ENCODE measurements around the gene GRIK1. TPM values are rescaled to one million over a fixed set of nuclear protein-coding genes. Genes with fewer than 3 reads are reported as not detected.

The GRIK1 gene
- polyA plus RNA-seq, 1 donor from 2014 or later: not detected

DNA sequence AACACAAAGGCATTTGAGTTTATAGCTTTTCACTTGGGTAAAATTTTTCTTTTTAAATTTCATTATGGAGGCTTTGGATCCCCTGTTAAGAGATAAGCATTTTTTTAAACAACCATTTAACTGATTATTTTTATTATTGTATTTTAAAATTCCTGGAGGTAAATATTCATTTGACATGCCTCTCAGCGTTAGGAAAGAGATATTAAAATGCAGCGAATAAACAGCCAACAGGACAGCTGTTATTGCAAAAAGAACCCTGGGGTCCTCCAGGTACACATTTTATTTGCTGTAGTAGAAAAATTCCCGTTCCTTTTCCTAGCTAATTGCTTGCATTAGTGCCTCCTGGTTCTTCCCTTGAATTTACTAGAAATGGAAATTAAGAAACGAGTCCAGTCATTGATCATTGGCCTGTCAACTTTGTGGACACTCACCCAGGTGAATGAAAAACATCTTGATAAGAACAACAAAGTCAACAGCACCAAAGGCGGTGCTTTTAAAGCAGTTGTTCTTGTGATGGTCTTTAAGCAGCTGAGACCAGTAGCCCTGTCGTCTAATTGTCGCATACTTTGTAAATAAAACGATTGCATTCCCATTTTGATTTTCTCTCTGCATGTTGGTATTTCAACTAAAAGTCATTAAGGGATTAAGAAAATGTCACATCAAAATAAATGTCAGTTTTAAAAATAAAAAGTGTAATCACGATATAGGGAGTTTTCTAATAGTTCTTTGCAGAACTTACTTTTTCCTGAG is 282.4 kb downstream of the GRIK1 start:
- Mint-ChIP-seq H3K4me3 (no peak overlapping the region), H3K36me3 (peaks cover 2% of the 10 kb centered on the region), H3K9me3 (peaks cover 2 to 6% (median 4%) of the 10 kb centered on the region in 3 donors), H3K27me3 (peaks cover 4% of the 10 kb centered on the region), H3K27ac (no peak overlapping the region), H3K4me1 (no peaks in the 10 kb centered on the region)

DNA sequence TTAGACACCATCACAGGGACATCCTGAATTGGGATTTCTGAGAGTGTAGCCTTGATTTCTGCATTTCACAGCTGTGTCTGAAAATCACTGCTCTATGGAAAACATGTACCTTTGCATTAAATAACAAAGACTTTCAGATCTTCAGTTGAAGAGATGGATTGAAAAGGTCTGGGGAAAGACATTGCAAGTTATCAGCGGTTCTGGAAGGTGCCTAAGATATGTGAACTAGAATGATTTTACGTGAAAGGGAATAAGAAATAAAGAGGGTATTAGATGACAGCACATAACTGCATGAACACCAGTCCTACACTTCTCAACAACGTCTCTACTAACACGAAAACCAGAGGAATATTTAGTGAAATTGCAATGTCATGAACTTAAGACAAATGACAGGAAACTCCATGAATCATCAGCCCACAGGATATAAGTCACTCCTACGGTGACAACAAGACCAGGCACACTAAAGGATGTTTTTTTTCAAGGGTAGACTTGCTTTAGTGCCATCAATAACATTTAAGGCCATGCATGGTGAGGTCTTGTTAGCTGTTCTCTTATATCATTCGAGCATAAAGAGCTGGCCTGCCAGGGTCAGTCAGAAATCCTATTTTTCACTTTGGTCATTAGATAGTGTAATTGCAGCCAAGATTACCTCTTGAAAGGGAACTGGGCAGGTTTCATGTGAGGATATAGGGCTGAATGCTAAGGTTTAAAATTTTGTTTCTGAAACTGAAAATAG is 283.1 kb downstream of the GRIK1 start:
- no peak overlapping the region for H3K27ac Mint-ChIP-seq
- peaks cover 2% of the 10 kb centered on the region for H3K36me3 Mint-ChIP-seq
- no peak overlapping the region for H3K4me3 Mint-ChIP-seq
- peaks cover 2 to 6% (median 4%) of the 10 kb centered on the region in 3 donors for H3K9me3 Mint-ChIP-seq
- H3K4me1 Mint-ChIP-seq: no peaks in the 10 kb centered on the region
- H3K27me3 Mint-ChIP-seq: peaks cover 2% of the 10 kb centered on the region

DNA sequence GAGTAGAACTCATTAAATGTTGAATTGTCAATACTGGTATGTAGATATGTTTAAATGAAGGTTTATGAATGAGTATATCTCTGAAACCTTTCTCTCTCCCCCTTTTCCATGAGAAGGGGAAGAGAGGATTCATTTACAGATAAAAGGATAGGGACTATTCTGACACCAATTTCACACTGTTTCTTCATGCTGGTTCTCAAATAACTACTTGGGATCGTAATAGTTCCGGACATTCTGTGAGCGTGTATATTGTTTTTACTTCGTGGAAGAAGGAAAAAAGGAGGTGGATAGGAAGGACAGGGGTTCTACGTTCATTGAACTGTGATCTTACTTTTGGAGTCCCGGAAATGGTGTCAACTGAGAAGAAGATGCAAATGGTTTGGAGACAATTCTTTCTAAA is 284.2 kb downstream of the GRIK1 start:
- Mint-ChIP-seq H3K4me1 (no peaks in the 10 kb centered on the region), H3K27ac (no peak overlapping the region), H3K36me3 (peaks cover 2% of the 10 kb centered on the region), H3K27me3 (no peaks in the 10 kb centered on the region), H3K4me3 (no peak overlapping the region), H3K9me3 (peaks cover 2 to 6% (median 4%) of the 10 kb centered on the region in 3 donors)

DNA sequence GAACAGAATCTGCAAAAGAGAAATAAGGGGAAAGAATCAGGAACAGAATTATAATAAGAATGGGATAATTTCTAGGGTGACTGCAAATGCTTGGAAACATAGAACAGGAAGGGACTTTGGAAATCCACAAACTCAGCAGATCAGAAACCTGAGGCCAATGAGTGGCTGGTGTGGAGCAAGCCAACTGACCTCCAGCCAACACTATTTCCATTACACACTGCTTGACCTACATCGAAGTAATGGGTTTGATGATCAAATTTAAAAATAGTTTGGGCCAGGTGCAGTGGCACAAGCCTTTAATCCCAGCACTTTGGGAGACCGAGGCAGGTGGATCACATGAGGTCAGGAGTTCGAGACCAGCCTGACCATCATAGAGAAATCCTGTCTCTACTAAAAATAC is 284.9 kb downstream of the GRIK1 start:
- Mint-ChIP-seq H3K27ac (no peak overlapping the region), H3K4me3 (no peak overlapping the region), H3K27me3 (no peaks in the 10 kb centered on the region), H3K4me1 (no peaks in the 10 kb centered on the region), H3K36me3 (peaks cover 2% of the 10 kb centered on the region), H3K9me3 (peaks cover 2 to 4% (median 4%) of the 10 kb centered on the region in 3 donors)

DNA sequence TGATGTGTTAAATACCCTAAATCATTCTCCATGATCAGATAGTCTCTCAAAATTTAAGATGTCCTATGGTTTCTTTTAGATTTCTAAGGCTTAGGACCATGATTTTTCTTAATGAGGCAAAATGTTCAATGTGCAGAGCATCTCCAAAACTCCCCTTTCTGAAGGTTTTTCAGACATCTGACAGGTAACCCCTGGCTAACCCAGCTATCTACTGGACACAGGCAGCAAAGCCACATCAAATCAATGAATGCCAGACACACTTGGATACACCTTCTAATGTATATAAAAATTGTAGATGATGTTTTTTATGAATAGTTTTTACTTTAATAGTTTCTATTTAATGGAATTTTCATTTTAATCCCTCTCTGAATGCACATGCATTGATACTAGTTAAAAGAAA is 285.6 kb downstream of the GRIK1 start:
- Mint-ChIP-seq H3K27me3 (no peaks in the 10 kb centered on the region), H3K4me1 (no peaks in the 10 kb centered on the region), H3K4me3 (no peak overlapping the region), H3K27ac (no peak overlapping the region), H3K36me3 (peaks cover 2% of the 10 kb centered on the region), H3K9me3 (peaks cover 2 to 4% (median 4%) of the 10 kb centered on the region in 3 donors)

DNA sequence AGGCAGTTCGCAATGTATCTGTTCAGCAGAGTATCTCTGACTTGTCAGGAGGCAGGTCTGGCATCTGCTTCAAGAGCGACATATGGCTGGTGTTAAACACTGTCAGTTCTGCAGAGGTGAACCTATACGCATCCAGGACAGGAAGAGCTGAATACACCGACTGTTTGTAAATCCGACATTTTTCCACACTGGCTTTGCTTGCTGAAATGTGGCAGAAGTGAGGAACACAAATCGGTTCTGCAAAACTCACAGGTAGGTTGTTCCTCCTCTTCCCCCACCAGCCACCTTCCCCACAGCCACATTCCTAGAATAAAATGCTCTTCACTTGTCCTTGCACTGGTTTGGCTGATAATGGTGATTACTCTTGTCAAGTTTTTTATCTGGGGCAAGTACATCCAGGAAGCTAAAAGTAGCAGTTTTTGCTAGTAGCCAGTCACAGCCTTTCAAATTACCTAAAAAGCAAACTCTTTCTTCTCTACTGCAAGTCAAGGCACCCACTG is 289.2 kb downstream of the GRIK1 start:
- Mint-ChIP-seq H3K4me1 (no peaks in the 10 kb centered on the region), H3K36me3 (no peaks in the 10 kb centered on the region), H3K27me3 (no peaks in the 10 kb centered on the region), H3K27ac (no peak overlapping the region), H3K9me3 (peaks cover 0 to 2% (median 2%) of the 10 kb centered on the region in 3 donors), H3K4me3 (no peak overlapping the region)

DNA sequence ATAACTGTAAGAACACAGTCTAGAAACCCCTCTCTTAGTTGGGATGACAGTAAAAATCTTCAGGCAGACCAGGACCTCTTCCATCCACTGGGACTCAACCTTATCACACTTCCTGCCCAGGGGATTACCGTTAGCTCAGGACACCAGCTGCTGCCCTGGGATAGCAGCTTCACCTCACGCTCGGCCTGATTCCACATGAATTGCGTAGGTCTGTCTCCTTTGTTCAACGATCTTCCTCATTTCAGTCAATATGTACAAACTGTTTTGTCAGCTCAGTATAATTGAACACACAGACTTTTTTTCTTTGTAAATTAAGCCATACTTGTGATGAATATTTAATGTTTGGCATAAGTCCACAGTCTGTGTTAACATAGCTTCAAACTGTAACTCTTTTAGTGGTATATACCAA is 290.4 kb downstream of the GRIK1 start:
- Mint-ChIP-seq H3K27me3 (no peaks in the 10 kb centered on the region), H3K9me3 (no peaks in the 10 kb centered on the region), H3K4me1 (no peaks in the 10 kb centered on the region), H3K4me3 (no peak overlapping the region), H3K36me3 (no peaks in the 10 kb centered on the region), H3K27ac (no peak overlapping the region)

DNA sequence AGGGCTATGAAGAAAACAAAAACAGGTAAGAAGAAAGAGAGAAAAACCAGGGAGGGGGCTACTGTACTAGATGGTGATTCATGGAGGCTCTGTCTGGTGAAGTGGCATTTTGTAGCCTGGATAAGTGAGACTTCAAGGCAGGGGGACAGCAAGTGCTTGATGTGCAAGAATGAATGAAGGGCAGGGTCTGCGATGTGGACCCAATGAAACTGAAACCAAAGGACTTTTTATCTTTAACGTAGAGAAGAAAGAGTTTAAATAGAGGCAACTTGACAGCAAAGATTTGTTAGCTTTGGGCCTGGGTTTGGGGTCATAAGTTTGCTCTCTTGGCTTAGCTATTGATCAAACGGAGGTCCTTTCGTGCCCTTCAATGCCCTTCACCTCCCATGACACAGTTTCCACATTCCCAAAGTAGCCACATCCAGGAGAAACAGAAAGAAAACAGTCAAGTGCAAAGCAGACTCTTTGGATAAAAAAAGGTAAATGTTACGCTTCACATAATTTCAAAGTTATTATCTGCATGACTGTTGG is 291.0 kb downstream of the GRIK1 start:
- H3K4me1 Mint-ChIP-seq: no peaks in the 10 kb centered on the region
- H3K36me3 Mint-ChIP-seq: no peaks in the 10 kb centered on the region
- no peaks in the 10 kb centered on the region for H3K27me3 Mint-ChIP-seq
- H3K4me3 Mint-ChIP-seq: no peak overlapping the region
- no peak overlapping the region for H3K27ac Mint-ChIP-seq
- H3K9me3 Mint-ChIP-seq: no peaks in the 10 kb centered on the region

DNA sequence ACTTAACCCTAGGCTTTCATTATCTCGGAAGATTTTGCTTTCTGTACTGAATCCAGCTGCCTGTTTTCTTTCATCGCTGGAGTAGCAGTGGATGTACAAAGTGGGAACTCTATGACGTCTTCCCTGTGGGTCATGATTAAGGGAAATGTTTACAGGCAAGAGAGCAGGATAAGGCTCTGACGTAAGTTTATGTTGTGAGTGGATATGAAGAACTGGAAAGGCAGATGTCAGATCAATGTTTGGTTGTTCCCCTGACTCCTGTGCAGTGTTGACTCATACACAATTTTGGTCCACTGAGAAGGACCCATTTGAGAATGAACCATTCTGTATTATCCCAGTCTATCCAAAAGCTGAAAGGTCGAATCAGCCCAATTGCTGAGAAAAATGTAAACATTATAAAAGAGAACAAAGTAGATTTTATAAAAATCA is 292.4 kb downstream of the GRIK1 start:
- Mint-ChIP-seq H3K36me3 (no peaks in the 10 kb centered on the region), H3K4me1 (no peaks in the 10 kb centered on the region), H3K4me3 (no peak overlapping the region), H3K27ac (no peak overlapping the region), H3K27me3 (no peaks in the 10 kb centered on the region), H3K9me3 (no peaks in the 10 kb centered on the region)

DNA sequence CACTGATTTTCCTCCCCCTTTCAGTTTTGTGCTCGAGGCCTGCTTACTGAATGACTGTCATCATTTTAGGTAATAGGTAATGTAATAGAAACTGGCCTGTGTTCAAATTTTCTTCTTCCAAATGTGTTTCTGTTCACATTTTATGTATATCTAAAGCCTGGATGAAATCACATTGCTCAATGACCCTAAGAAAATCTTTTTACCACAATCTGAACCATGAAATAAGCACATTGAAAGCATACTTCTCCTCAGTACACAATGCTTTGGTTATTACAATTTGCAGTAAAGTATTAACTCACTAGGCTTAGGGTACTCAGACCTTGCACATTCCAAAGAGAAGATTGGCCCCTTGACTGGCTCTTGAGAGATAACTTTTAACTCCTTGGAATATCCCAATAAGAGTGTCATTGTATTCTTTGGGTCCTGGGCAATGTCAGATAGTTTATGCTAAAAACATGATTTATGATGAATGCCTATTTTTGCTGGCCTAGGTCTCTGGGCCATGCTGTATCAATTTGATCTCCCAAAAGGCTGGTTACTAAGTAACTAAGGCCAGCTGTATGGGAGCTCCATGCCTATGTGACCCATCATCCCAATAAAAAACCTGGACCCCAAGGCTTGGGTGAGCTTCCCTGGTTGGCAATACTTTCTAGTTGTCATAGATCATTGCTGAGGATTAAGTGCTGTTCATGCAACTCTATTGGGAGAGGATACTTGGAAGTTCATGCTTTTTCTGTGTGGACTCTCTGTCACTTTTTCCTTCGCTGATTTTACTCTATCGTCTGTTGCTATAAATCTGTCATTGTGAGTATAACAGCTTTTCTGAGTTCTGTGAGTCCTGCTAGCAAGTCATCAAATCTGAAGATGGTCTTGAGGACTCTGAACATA is 293.9 kb downstream of the GRIK1 start:
- no peaks in the 10 kb centered on the region for H3K36me3 Mint-ChIP-seq
- H3K9me3 Mint-ChIP-seq: no peaks in the 10 kb centered on the region
- no peak overlapping the region for H3K27ac Mint-ChIP-seq
- H3K27me3 Mint-ChIP-seq: no peaks in the 10 kb centered on the region
- no peaks in the 10 kb centered on the region for H3K4me1 Mint-ChIP-seq
- peak overlapping the region in 1 of 4 donors; percentile 43 for H3K4me3 Mint-ChIP-seq

DNA sequence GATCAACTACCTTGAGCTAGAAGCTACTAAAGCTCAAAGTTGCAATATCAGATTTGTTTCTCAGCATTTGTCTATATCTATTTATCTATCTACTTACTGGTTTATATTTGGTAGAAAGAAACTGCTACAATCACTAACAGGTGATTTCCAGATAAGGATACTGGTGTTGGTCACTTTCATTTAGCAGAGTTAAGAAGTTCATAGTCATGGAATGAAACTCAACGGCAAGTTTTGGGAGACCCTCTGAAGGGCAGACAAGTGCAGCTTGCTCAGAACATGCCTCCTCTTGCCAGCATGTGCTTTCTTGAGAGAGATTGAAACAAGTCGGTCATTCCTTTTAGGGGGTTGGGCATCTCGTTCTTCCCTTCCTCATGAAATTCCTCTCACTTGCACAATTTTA is 296.5 kb downstream of the GRIK1 start:
- no peaks in the 10 kb centered on the region for H3K36me3 Mint-ChIP-seq
- no peak overlapping the region for H3K27ac Mint-ChIP-seq
- H3K4me3 Mint-ChIP-seq: no peak overlapping the region
- H3K27me3 Mint-ChIP-seq: peaks cover 2% of the 10 kb centered on the region
- peaks cover 0 to under 1% (median 0%) of the 10 kb centered on the region in 3 donors for H3K9me3 Mint-ChIP-seq
- peaks cover 17 to 21% (median 21%) of the 10 kb centered on the region in 3 donors for H3K4me1 Mint-ChIP-seq

DNA sequence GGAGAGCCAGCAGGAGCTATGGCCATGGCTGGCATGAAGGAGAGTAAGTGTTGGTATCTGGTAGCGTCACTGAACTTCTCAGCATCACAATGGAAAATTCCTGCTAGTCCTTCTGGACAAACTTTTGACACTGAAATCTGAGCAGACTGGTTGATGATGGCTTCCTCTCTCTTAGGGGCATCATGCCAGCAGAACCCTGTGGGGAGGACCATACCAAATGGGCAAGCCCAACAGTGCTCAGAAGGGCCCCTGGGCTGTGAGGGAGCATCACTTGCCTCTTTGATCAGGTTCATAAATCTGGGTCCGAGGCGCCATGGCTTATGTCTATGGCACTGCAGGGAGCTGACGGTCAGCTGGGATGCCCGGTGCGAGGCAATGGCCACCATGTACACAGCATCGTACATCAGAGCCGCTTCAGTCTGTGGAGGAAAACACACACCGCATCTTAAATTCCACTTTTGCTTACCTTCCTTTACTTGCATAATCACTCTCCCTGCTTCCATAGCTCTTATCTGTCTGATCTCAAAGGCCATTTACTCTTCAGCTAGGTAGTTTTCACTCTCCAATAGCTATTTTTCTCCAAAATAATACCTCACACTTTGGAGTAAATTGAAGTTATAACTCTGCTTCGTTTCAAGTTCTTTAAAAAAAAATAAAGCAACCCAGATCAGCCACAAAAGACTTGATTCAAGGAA is 297.1 kb downstream of the GRIK1 start:
- Mint-ChIP-seq H3K4me3 (no peak overlapping the region), H3K9me3 (peaks cover 0 to 6% (median 4%) of the 10 kb centered on the region in 3 donors), H3K4me1 (peaks cover 23 to 26% (median 25%) of the 10 kb centered on the region in 3 donors), H3K27me3 (peaks cover 2% of the 10 kb centered on the region), H3K36me3 (no peaks in the 10 kb centered on the region), H3K27ac (no peak overlapping the region)

DNA sequence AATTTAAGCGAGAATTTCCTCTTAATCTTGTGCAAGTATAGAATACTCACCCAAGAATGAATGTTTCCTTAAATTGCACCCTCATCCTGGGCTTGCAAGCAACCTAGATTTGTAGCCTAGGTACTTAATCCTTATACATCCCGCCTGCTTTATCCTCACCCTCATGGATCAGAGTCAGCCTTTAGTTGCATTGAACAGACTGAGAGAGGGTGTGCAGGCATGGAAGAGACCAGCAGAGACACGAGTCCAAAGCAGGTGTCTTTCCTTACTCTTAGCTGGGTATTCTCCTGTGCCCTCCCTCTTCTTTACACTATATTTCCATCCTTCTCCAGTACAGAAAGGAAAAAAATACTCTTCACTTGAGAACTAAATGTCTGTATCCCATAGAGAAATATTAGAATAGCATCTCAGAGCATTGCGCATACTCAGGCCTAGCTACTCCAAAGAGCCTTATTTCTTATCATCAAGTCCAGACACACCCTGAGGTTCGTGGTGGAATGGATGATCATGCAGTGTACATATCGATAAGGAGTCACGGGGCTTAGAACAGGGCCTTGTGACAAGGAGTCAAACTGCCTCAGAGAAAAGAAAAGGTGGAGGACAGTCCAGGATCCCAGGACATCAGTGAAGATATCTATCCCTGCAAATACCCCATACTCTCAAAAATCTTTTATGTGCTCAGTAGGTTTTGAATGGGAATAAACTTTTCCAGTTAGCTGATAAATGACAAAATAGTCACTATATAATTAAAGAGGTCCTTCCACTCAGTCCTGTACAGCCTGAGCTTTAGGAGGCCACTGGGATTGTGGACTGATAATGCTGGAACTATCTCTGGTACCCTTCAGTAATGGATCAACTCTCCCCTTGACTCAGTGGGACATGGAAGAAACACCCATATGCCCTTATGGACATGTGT is 297.9 kb downstream of the GRIK1 start:
- Mint-ChIP-seq H3K4me3 (no peak overlapping the region), H3K36me3 (no peaks in the 10 kb centered on the region), H3K4me1 (peaks cover 23 to 26% (median 25%) of the 10 kb centered on the region in 3 donors), H3K9me3 (peaks cover 2 to 6% (median 4%) of the 10 kb centered on the region in 3 donors), H3K27me3 (peaks cover 2% of the 10 kb centered on the region), H3K27ac (no peak overlapping the region)

All from IgD-negative memory B cell (primary cell).